GM18861 (cell line): ENCODE measurements around the gene FBXL5.
A peak's percentile ranks its signal among the peaks of the same experiment; 100 is the strongest.
"Not testable (repeated sequence)": the region's sequence is repeated elsewhere in the genome, so short reads cannot be mapped to it uniquely, and the experiment has no call there.

Source experiments
- ATAC-seq: cut with Tn5 transposase; IDR thresholded peaks from one replicate; pipeline ENCODE4 v1.9.1; 2021; ENCODE audit not compliant: unreplicated experiment

Gene FBXL5

GRCh38 chr4:15652191-15652590 lies 3.0 kb downstream of the FBXL5 start:
- no peak for ATAC-seq

GRCh38 chr4:15651676-15652075 lies 3.5 kb downstream of the FBXL5 start:
- no peak for ATAC-seq

GRCh38 chr4:15649914-15650545 lies 5.1 kb downstream of the FBXL5 start:
- ATAC-seq: peak; percentile 54

DNA sequence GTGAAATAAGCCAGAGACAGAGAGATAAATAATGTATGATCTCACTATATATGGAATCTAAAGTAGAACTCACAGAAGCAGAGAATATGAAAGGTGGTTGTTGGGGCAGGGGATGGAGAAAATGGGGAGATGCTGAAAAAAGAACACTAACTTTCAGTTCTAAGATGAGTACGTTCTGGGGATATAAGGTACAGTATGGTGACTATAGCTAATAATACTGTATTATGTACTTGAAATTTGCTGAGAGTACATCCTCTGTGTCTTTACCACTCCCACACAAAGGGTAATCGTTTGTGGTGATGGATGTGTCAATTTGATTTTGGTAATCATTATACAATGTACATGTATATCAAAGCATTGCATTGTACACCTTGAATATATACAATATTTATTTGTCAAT lies 6.6 kb downstream of the FBXL5 start:
- ATAC-seq: peak; percentile 33

- no peak for ATAC-seq
Observed at GRCh38 chr4:15638418-15638817, 16.7 kb downstream of the FBXL5 start.

- ATAC-seq: no peak
Observed at GRCh38 chr4:15636818-15637217, 18.3 kb downstream of the FBXL5 start.

GRCh38 chr4:15617407-15617806 lies 37.8 kb downstream of the FBXL5 start:
- not testable (repeated sequence) for ATAC-seq

GRCh38 chr4:15614891-15615290 lies 40.3 kb downstream of the FBXL5 start:
- ATAC-seq: not testable (repeated sequence)

DNA sequence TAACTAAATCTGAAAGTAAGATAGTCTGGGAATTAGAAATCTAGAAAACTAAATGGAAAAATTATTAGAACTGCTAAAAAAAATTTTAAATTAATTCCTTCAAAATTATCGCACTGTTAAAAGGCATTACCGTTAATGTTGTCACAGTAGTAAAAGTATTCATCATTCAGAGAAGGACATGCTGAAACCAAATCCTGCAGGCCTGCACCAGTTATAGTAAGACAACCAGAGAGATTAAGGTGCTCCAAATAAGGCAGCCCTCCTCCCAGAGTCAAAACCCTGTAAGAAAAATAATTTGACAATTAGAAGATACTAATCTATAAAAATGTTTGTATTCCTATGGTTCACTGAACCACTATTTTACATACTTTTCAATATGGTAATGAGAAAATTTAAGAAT lies 43.0 kb downstream of the FBXL5 start:
- ATAC-seq: no peak

GRCh38 chr4:15610855-15611254 lies 44.3 kb downstream of the FBXL5 start:
- no peak for ATAC-seq

- ATAC-seq: no peak
Observed at GRCh38 chr4:15605537-15605936, 49.6 kb downstream of the FBXL5 start.

GRCh38 chr4:15601862-15602261 lies 53.3 kb downstream of the FBXL5 start:
- ATAC-seq: no peak

GRCh38 chr4:15600176-15600575 lies 55.0 kb downstream of the FBXL5 start:
- ATAC-seq: no peak

DNA sequence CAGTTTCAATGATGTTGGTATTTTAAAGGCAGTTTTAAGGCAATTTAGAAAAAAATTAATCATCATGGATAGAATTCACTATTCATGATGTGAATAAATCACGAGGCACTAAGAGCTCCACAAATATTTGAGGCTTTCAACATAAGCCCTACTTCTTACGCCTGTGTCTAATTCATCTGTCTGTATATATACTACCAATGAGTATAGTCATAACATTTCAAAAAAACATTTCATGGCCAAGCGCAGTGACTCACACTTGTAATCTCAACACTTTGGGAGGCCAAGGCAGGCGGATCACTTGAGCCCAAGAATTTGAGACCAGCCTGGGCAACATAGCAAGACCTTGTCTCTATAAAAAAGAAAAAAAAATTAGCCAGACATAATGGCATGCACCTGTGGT lies 56.5 kb downstream of the FBXL5 start:
- ATAC-seq: no peak

DNA sequence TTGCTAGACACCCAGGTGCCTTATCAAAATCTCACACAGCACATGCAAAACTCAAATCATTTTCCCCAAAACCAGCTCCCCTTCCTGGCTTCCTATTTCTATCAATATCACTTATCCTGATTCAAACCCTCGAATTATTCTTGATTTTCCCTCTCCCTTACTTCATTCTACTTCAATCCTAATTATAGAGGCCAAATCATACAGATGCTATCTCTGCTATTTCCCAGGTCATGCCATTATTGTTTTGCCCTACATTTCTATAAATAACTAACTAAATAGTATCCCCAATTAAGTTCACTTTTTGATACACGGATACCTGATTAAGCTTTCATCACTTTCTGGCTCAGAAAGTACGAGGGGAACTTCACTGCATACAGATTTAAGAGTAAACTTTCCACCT lies 62.4 kb downstream of the FBXL5 start:
- no peak for ATAC-seq

GRCh38 chr4:15587649-15588048 lies 67.5 kb downstream of the FBXL5 start:
- no peak for ATAC-seq

DNA sequence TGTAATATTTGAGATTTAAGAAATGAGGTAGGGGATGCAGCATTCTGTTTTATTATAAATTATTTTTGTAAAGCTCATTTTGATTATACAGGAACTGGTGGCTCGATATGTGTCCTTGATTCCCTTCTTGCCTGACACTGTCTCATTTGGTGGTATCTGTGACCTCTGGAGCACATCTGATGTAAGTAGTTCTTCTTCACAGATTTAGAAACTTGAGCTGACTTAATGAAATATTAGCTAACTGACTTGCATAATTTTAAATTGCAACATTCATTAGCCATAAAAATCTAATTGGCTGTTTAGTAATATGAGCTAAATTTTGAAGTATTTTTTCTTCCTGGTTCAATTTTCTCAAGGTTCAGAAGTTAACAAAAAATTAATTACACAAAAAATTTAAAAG lies 69.1 kb downstream of the FBXL5 start:
- ATAC-seq: no peak

DNA sequence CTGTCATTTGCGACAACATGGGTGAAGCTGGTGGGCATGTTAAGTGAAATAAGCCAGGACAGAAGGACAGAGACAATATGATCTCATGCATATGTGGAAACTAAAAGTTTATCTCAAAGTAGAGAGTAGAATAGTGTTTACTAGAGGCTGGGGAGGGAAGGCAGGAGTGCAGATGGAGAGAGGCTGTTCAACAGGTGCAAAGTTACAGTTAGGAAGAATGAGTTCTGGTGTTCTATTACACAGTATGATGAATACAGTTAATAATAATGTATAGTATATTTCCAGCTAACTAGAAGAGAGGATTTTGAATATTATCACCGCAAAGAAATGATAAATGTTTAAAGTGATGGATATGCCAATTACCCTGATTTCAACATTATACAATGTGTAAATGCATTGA lies 69.8 kb downstream of the FBXL5 start:
- ATAC-seq: no peak

DNA sequence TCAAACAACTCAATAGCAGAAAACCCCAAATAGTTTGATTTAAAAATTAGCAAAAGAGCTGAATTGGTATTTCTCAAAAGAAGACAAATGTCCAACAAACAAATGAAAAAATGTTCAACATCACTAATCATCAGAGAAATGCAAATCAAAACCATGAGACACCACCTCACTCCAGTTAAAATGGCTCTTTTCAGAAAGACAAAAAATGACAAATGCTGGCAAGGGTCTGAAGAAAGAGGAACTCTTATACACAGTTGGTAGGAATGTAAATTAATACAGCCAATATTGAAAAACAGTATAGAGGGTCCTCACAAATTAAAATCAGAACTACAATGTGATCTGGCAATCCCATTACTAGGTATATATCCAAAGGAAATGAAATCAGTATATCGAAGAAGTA lies 70.4 kb downstream of the FBXL5 start:
- no peak for ATAC-seq

DNA sequence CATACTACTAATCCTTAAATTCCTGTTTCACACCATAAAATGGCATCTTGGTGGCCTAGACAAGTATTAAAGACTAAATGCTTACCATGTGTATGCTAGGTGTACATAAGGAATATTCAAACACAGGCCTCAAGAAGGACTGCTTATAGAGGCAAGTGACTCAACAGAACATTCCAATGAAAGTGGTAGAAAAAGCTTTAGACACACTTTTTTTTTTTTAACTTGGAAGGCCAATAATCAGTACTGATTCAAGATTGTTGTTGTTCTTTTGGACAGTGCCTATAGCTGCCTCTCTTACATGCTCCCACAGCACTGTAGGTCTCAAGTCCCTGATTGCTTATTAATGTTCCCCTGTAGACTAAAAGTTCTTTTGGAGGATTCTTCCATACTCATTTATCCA lies 77.6 kb downstream of the FBXL5 start:
- no peak for ATAC-seq

GRCh38 chr4:15575966-15576365 lies 79.2 kb downstream of the FBXL5 start:
- no peak for ATAC-seq

GRCh38 chr4:15569746-15570145 lies 85.4 kb downstream of the FBXL5 start:
- no peak for ATAC-seq

DNA sequence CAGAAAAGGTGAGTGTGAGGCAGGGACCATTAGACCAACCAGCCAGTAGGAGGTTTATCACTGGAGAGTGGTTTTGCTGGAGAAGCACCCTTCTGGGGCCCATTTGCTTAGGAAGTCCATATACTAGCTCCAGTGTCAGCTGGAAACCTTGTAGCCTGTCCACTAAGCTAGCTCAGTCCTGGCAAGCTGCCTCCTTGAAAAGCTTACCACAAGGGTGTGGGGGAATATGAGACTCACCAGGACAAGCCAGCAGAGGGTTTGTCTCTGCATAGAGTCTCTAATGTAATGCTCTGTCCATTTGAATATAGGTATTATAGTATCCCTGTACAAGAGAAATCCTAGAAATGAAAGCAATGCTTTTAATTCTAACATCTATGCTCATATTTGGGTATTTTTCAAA lies 86.3 kb downstream of the FBXL5 start:
- ATAC-seq: no peak

DNA sequence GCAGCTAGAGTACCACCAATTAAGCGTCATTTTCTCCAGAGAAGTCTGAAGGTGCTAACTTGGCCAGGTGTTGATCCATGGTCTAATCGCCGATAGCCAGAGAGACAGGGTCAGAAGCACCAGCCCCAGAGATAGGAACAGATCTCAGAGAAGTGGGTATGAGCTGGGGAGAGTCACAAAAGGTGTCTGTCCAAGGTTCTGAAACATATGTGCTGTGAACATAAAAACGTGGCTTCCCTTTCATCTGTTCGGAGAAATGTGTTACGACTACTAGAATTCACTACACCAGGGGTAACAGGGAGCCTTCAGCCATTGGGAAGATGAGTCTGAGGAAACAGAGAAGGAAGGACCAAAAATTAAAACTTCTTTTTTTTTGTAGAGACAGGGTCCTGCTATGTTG lies 91.3 kb downstream of the FBXL5 start:
- no peak for ATAC-seq
